Panc1 (cell line): ENCODE data around the gene TGFBI. TPM values are rescaled to one million over a fixed set of nuclear protein-coding genes. Genes with fewer than 3 reads are reported as not detected.

ENCODE experiments used
- ATAC-seq: fragments of 200-7000 bp; cut with Tn5 transposase; 2 replicates; pipeline ENCODE4 v1.9.1; 2020; ENCODE audit warnings: mild to moderate bottlenecking, moderate library complexity
- BruUV-seq: library from RNA; stranded (reverse); fragments of 400-500 nt; replicated peaks from 2 replicates; lab custom pipeline; 2021; lab: Mats Ljungman, UMichigan
- CTCF ChIA-PET: fragments of 300-600 bp; sonication (Branson Sonifier 250); formaldehyde crosslinking; loops from one replicate; lab custom pipeline; 2022; ENCODE audit warnings: antibody characterized with exemption; lab: Charles Lee
- POLR2A ChIA-PET: fragments of 300-600 bp; sonication (Branson Sonifier 250); formaldehyde crosslinking; loops from one replicate; lab custom pipeline; 2022; ENCODE audit warnings: antibody characterized with exemption; lab: Charles Lee
- DNase-seq: peaks from one replicate; pipeline ENCODE4 v3.0.0-alpha.2; 2010; ENCODE audit warnings: low read depth, low spot score
- H3K27ac ChIP-seq: 2 replicates; pipeline ENCODE4 v1.5.1; 2011; ENCODE audit warnings: mild to moderate bottlenecking, low read length, inconsistent platforms
- H3K27me3 ChIP-seq: fragments of 200-500 bp; sonication (Bioruptor generic); 2 replicates; pipeline ENCODE4 v1.6.0; 2014; ENCODE audit warnings: low read length, inconsistent platforms; ENCODE audit not compliant: control insufficient read depth, insufficient read depth
- H3K36me3 ChIP-seq: fragments of 200-500 bp; sonication (Bioruptor generic); 2 replicates; pipeline ENCODE4 v1.5.1; 2014; ENCODE audit warnings: inconsistent platforms, mild to moderate bottlenecking, low read length, moderate library complexity; ENCODE audit not compliant: control insufficient read depth, insufficient read depth
- H3K4me1 ChIP-seq: 2 replicates; pipeline ENCODE4 v1.5.1; 2011; ENCODE audit warnings: inconsistent platforms, mild to moderate bottlenecking, low read length, moderate library complexity; ENCODE audit not compliant: control insufficient read depth, insufficient read depth
- H3K4me3 ChIP-seq, 2 experiments: 2 replicates each; pipeline ENCODE4 v1.5.1; 2011 to 2012; ENCODE audit warnings: low read depth in 2 of 2, low read length in 2 of 2, mild to moderate bottlenecking in 2 of 2, inconsistent platforms in 1 of 2, moderate library complexity in 1 of 2
- H3K9me3 ChIP-seq: fragments of 200-500 bp; sonication (Bioruptor generic); 2 replicates; pipeline ENCODE4 v1.5.1; 2014; ENCODE audit warnings: low read depth, mild to moderate bottlenecking, inconsistent platforms, low read length, moderate library complexity; ENCODE audit not compliant: control insufficient read depth, insufficient read depth
- POLR2AphosphoS5 ChIP-seq: IDR thresholded peaks from 2 replicates; pipeline ENCODE4 v1.6.1; 2012; ENCODE audit warnings: mild to moderate bottlenecking, low read depth, low read length, moderate library complexity
- SIN3A ChIP-seq: IDR thresholded peaks from 2 replicates; pipeline ENCODE4 v1.6.1; 2012; ENCODE audit warnings: low read depth, mild to moderate bottlenecking, low read length, moderate library complexity, borderline replicate concordance; ENCODE audit not compliant: insufficient read depth
- TCF7L2 ChIP-seq: IDR thresholded peaks from 2 replicates; pipeline ENCODE4 v1.6.1; 2011; ENCODE audit warnings: mild to moderate bottlenecking, low read depth, low read length, inconsistent platforms
- in situ Hi-C: cut with HindIII; loops from 2 replicates; pipeline ENCODE4 v1.10.0; 2016; ENCODE audit warnings: low sequenced_read_pairs, low pct_unique_long_range_greater_than_20kb
- intact Hi-C: fragments of 100-400 bp; cut with micrococcal nuclease; formaldehyde crosslinking; loops from one replicate; pipeline ENCODE4 v1.10.0; 2022; ENCODE audit not compliant: unreplicated experiment
- total RNA-seq: library from RNA; stranded (reverse); gene quantifications from one replicate; pipeline ENCODE4 v1.2.1, GENCODE V29; 2021; ENCODE audit not compliant: unreplicated experiment
- TF ChIP-seq, protein P1 (sequence below): fragments of 450-650 bp; IDR thresholded peaks from 2 replicates; pipeline ENCODE4 v1.5.1; 2017; ENCODE audit warnings: mild to moderate bottlenecking
- TF ChIP-seq, protein P2 (sequence below), 2 experiments: IDR thresholded peaks; 2 replicates each; pipeline ENCODE4 v1.6.1; 2011 to 2012; ENCODE audit warnings: low read depth in 2 of 2, control low read depth in 1 of 2, low read length in 1 of 2, mild to moderate bottlenecking in 1 of 2, moderate library complexity in 1 of 2; ENCODE audit not compliant: insufficient read depth in 1 of 2

Gene TGFBI
- total RNA-seq, 1 experiment from 2014 or later: 314 TPM

DNA sequence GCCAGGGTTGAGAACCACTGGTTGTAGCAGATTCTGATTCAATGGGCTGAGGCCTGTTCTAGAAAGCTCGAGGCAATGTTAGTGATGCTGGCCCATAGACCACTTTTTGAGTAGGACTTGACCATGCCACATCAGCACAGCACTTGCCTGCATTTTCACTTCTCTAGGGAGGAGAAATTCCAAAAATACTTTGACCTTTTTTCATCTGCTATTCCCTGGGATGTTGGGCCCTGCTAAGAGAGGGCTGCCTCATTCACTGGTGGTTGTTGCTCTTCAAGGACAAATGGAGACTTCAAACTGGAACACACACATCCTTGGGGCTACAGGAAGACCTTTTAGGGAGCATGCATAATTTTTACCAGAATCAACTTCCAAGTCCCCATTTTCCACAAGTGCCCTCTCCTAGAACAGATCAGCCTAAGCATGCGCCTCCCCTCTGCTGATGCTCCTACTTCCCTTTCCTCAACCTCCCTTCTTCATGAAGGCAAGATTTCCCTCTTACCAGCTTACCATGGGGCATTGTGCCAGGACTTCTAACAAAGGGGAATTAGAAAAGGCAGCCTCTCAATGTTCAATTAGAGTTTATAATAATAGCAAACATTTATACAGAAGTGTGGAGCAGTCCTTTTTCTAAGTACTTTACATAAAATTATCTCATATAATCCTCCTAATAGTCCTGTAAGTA lies 12.7 kb upstream of the TGFBI start:
- no peak for TF ChIP-seq SIN3A
- TF ChIP-seq, protein P1, sequence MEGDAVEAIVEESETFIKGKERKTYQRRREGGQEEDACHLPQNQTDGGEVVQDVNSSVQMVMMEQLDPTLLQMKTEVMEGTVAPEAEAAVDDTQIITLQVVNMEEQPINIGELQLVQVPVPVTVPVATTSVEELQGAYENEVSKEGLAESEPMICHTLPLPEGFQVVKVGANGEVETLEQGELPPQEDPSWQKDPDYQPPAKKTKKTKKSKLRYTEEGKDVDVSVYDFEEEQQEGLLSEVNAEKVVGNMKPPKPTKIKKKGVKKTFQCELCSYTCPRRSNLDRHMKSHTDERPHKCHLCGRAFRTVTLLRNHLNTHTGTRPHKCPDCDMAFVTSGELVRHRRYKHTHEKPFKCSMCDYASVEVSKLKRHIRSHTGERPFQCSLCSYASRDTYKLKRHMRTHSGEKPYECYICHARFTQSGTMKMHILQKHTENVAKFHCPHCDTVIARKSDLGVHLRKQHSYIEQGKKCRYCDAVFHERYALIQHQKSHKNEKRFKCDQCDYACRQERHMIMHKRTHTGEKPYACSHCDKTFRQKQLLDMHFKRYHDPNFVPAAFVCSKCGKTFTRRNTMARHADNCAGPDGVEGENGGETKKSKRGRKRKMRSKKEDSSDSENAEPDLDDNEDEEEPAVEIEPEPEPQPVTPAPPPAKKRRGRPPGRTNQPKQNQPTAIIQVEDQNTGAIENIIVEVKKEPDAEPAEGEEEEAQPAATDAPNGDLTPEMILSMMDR: no peak
- TF ChIP-seq TCF7L2: no peak
- TF ChIP-seq, protein P2, sequence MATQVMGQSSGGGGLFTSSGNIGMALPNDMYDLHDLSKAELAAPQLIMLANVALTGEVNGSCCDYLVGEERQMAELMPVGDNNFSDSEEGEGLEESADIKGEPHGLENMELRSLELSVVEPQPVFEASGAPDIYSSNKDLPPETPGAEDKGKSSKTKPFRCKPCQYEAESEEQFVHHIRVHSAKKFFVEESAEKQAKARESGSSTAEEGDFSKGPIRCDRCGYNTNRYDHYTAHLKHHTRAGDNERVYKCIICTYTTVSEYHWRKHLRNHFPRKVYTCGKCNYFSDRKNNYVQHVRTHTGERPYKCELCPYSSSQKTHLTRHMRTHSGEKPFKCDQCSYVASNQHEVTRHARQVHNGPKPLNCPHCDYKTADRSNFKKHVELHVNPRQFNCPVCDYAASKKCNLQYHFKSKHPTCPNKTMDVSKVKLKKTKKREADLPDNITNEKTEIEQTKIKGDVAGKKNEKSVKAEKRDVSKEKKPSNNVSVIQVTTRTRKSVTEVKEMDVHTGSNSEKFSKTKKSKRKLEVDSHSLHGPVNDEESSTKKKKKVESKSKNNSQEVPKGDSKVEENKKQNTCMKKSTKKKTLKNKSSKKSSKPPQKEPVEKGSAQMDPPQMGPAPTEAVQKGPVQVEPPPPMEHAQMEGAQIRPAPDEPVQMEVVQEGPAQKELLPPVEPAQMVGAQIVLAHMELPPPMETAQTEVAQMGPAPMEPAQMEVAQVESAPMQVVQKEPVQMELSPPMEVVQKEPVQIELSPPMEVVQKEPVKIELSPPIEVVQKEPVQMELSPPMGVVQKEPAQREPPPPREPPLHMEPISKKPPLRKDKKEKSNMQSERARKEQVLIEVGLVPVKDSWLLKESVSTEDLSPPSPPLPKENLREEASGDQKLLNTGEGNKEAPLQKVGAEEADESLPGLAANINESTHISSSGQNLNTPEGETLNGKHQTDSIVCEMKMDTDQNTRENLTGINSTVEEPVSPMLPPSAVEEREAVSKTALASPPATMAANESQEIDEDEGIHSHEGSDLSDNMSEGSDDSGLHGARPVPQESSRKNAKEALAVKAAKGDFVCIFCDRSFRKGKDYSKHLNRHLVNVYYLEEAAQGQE (IDR thresholded peaks at IDR 0.05; ENCODE audit: insufficient read depth in 1 of 2, low read depth in 2 of 2, low read length in 1 of 2): no peak
- ChIA-PET POLR2A (no interaction called here), CTCF (no interaction called here)
- Histone ChIP-seq H3K4me3 (no peak overlapping the region), H3K27ac (no peak overlapping the region), H3K9me3 (no peaks in the 10 kb centered on the region), H3K27me3 (no peaks in the 10 kb centered on the region), H3K36me3 (no peaks in the 10 kb centered on the region), H3K4me1 (no peaks in the 10 kb centered on the region; the same call in 1 of the 2 replicates)
- intact Hi-C loops (no loop called here), in situ Hi-C loops (no loop called here)
- ATAC-seq (no peak), DNase-seq (no peak)
- no TSS peak for BruUV-seq

DNA sequence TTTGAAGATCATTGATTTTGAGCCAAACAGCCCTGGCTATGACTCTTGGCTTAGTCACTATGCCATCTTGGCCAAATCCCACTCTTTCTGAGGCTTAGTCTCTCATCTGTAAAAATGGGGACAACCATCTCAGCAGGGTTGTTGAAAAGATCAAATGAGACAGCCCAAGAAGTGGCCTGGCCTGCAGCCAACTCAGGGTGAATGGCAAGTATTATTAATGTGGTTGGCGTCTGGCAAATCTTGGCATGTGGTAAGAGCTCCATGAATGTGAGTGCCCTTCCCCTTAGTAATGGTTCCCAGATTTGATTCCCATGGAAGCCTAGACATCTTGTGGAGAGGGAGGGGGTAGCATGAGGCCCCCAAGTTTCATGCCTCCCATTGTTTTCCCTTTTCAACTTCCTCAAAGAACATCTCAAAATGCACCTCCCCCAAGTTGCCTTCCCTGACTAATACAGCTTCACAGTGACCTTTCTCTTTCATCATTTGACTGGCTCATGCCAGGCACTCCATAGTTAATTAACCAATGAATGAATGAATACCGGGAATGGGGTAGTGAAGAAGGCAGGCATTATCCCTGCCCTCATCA lies 11.8 kb upstream of the TGFBI start:
- POLR2A ChIA-PET: no interaction called here
- Histone ChIP-seq H3K27ac (no peak overlapping the region), H3K4me3 (no peak overlapping the region), H3K27me3 (no peaks in the 10 kb centered on the region), H3K36me3 (no peaks in the 10 kb centered on the region), H3K9me3 (no peaks in the 10 kb centered on the region), H3K4me1 (no peaks in the 10 kb centered on the region; the same call in 1 of the 2 replicates)
- no TSS peak for BruUV-seq
- CTCF ChIA-PET: no interaction called here
- TF ChIP-seq SIN3A (no peak), TCF7L2 (no peak), POLR2AphosphoS5 (no peak)
- TF ChIP-seq, protein P1: no peak
- TF ChIP-seq, protein P2 (IDR thresholded peaks at IDR 0.05; ENCODE audit: insufficient read depth in 1 of 2, low read depth in 2 of 2, low read length in 1 of 2): no peak
- intact Hi-C loops: no loop called here
- in situ Hi-C loops: no loop called here
- DNase-seq (no peak), ATAC-seq (0 out of 2 replicates have a peak, but pooled peaks have one; percentile 45)
